ENCODE measurements around the gene ATG9A.

Gene ATG9A

GRCh38 chr2:219273937-219274336 is 44.5 kb upstream of the ATG9A start:
- no peak overlapping the region for H3K4me3 ChIP-seq (ENCODE audit: low read depth, low read length)
- no peak for DNase-seq (ENCODE audit: low read depth)
- TF ChIP-seq, protein P1, sequence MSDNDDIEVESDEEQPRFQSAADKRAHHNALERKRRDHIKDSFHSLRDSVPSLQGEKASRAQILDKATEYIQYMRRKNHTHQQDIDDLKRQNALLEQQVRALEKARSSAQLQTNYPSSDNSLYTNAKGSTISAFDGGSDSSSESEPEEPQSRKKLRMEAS (IDR thresholded peaks at IDR 0.05; ENCODE audit: low read depth, low read length): no peak
- no peak for TF ChIP-seq POLR2A (IDR thresholded peaks at IDR 0.05; ENCODE audit: extremely low read depth, insufficient read length)
- TF ChIP-seq CTCF (IDR thresholded peaks at IDR 0.05; ENCODE audit: low read depth, low read length): no peak
- TF ChIP-seq MYC (IDR thresholded peaks at IDR 0.05; ENCODE audit: low read depth, low read length): no peak

- H3K4me3 ChIP-seq (ENCODE audit: low read depth, low read length): no peak overlapping the region
- no peak for TF ChIP-seq CTCF (IDR thresholded peaks at IDR 0.05; ENCODE audit: low read depth, low read length)
- no peak for TF ChIP-seq POLR2A (IDR thresholded peaks at IDR 0.05; ENCODE audit: extremely low read depth, insufficient read length)
- TF ChIP-seq, protein P1 (IDR thresholded peaks at IDR 0.05; ENCODE audit: low read depth, low read length): no peak
- no peak for TF ChIP-seq MYC (IDR thresholded peaks at IDR 0.05; ENCODE audit: low read depth, low read length)
- no peak for DNase-seq (ENCODE audit: low read depth)
Measured at GRCh38 chr2:219272995-219273394, 43.6 kb upstream of the ATG9A start.

DNA sequence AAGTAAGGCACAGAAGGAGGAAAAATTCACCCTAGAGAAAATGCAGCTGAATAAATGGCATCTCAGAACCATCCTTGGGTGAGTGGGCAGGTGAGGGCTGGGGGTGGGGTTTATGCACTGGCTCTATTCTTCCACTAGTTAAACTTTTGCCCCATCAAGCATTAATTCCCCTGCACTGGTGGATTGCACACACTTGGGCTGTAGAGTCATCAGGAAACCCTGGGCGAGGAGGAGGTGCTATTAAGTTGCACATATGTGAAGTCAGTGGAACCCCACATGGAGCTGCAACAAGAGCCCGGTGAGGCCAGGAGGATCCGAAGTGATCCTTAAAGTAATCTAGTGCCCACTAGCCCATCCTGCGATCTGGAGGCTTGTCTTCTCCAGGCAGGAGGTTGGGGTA is 42.9 kb upstream of the ATG9A start:
- no peak overlapping the region for H3K4me3 ChIP-seq (ENCODE audit: low read depth, low read length)
- no peak for DNase-seq (ENCODE audit: low read depth)
- TF ChIP-seq CTCF (IDR thresholded peaks at IDR 0.05; ENCODE audit: low read depth, low read length): no peak

DNA sequence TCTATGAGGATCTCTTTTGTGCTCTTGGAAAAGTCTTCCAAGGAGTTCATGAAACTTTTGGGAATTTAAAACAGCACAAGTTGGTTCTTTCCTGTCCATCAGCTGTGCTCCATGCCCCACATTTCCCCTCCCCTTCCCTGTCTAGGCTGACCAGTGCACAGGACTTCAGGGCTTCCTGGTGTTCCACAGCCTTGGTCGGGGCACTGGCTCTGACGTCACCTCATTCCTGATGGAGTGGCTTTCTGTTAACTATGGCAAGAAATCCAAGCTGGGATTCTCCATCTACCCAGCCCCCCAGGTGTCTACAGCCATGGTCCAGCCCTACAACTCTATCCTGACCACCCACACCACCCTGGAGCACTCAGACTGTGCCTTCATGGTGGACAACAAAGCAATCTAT is 41.6 kb upstream of the ATG9A start:
- DNase-seq (ENCODE audit: low read depth): no peak
- no peak overlapping the region for H3K4me3 ChIP-seq (ENCODE audit: low read depth, low read length)
- TF ChIP-seq MYC (IDR thresholded peaks at IDR 0.05; ENCODE audit: low read depth, low read length): no peak
- TF ChIP-seq POLR2A (IDR thresholded peaks at IDR 0.05; ENCODE audit: extremely low read depth, insufficient read length): no peak
- no peak for TF ChIP-seq CTCF (IDR thresholded peaks at IDR 0.05; ENCODE audit: low read depth, low read length)

GRCh38 chr2:219270055-219270372 is 40.6 kb upstream of the ATG9A start:
- no peak overlapping the region for H3K4me3 ChIP-seq (ENCODE audit: low read depth, low read length)
- no peak for TF ChIP-seq POLR2A (IDR thresholded peaks at IDR 0.05; ENCODE audit: extremely low read depth, insufficient read length)
- TF ChIP-seq, protein P1 (IDR thresholded peaks at IDR 0.05; ENCODE audit: low read depth, low read length): no peak
- TF ChIP-seq MYC (IDR thresholded peaks at IDR 0.05; ENCODE audit: low read depth, low read length): no peak
- TF ChIP-seq CTCF (IDR thresholded peaks at IDR 0.05; ENCODE audit: low read depth, low read length): no peak
- DNase-seq (ENCODE audit: low read depth): no peak

DNA sequence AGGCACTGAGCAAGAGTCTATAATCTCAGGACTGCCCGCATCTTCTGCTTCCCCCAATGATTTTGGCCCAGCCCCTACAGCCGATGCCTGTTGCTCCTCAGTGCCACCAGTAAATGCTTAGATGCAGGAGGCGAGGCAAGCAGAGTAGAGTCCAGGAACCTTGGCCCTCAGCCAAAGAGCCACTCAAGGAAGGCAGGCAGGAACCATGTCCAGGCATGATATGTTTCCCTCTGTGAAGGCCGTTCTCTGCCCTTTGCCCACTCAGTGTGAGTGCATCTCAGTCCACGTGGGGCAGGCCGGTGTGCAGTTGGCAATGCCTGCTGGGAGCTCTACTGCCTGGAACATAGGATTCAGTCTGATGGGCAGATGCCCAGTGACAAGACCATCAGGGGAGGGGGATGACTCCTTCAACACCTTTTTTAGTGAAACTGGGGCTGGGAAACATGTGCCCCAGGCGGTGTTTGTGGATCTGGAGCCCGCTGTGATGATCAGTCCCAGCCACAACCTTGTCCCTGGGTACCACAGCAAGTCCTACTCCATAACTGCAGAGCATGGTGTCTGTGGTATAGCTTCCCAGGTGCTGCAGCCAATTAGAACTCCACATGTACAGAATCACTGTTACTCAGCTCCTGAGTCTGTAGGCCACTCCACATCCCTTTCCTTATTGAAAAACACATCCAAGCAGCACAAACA is 40.1 kb upstream of the ATG9A start:
- no peak overlapping the region for H3K4me3 ChIP-seq (ENCODE audit: low read depth, low read length)
- TF ChIP-seq POLR2A (IDR thresholded peaks at IDR 0.05; ENCODE audit: extremely low read depth, insufficient read length): no peak
- no peak for TF ChIP-seq MYC (IDR thresholded peaks at IDR 0.05; ENCODE audit: low read depth, low read length)
- TF ChIP-seq CTCF (IDR thresholded peaks at IDR 0.05; ENCODE audit: low read depth, low read length): no peak
- TF ChIP-seq, protein P1 (IDR thresholded peaks at IDR 0.05; ENCODE audit: low read depth, low read length): no peak
- no peak for DNase-seq (ENCODE audit: low read depth)
